Esophagus muscularis mucosa (tissue), 4 donors: ENCODE results near the gene TKT. TPM values are rescaled to one million over a fixed set of nuclear protein-coding genes. Genes with fewer than 3 reads are reported as not detected.
A peak's percentile ranks its signal among the peaks of the same experiment; 100 is the strongest.

Experiments
- DNase-seq: peaks from one replicate; pipeline ENCODE4 v3.0.0-alpha.2; 2017; ENCODE audit errors: extremely low spot score
- H3K27ac ChIP-seq, 4 donors: fragments of 200-600 bp; sonication (generic); replicated peaks in 1 of 4; 1 replicate in 3 of 4; 2 replicates in 1 of 4; pipeline ENCODE4 v1.5.1; 2016 to 2019; ENCODE audit warnings: mild to moderate bottlenecking in 1 of 4
- H3K27me3 ChIP-seq, 4 donors: fragments of 200-600 bp; sonication (generic); one replicate each; pipeline versions ENCODE4 v1.5.1 to v1.6.0; 2016 to 2019
- H3K36me3 ChIP-seq, 4 donors: fragments of 200-600 bp; sonication (generic); one replicate each; pipeline ENCODE4 v1.5.1; 2016 to 2019
- H3K4me1 ChIP-seq, 4 donors: fragments of 200-600 bp; sonication (generic); one replicate each; pipeline ENCODE4 v1.5.1; 2016 to 2019
- H3K4me3 ChIP-seq, 4 donors: fragments of 200-600 bp; sonication (generic); 1 replicate in 2 of 4; 2 replicates in 2 of 4; pipeline ENCODE4 v1.5.1; 2016 to 2019; ENCODE audit warnings: mild to moderate bottlenecking in 4 of 4, moderate library complexity in 1 of 4
- H3K9me3 ChIP-seq, 4 donors: fragments of 200-600 bp; sonication (generic); 1 replicate in 3 of 4; 2 replicates in 1 of 4; pipeline ENCODE4 v1.5.1; 2016 to 2019
- CTCF ChIP-seq, 3 experiments: fragments of 200-600 bp in 2 of 3; fragments of 450-650 bp in 1 of 3; sonication (generic) in 2 of 3; IDR thresholded peaks; one replicate each; pipeline ENCODE4 v1.5.1; 2017 to 2019; ENCODE audit warnings: antibody characterized with exemption in 3 of 3, mild to moderate bottlenecking in 2 of 3, moderate library complexity in 1 of 3
- EP300 ChIP-seq: sonication (generic); formaldehyde crosslinking; IDR thresholded peaks from one replicate; pipeline ENCODE4 v1.6.1; 2017; ENCODE audit warnings: antibody characterized with exemption
- POLR2A ChIP-seq: fragments of 450-650 bp; IDR thresholded peaks from one replicate; pipeline ENCODE4 v1.6.1; 2017; ENCODE audit warnings: antibody characterized with exemption, moderate library complexity, mild to moderate bottlenecking, low read depth
- POLR2AphosphoS5 ChIP-seq, 2 donors: sonication (generic); formaldehyde crosslinking; IDR thresholded peaks; one replicate each; pipeline ENCODE4 v1.6.1; 2017; ENCODE audit warnings: antibody characterized with exemption in 2 of 2
- WGBS: methylation state at CpG from one replicate; pipeline ENCODE4 v1.1.5; 2018; 5-methylcytosine and 5-hydroxymethylcytosine counted together
- intact Hi-C: fragments of 100-400 bp; cut with DNase I; formaldehyde crosslinking; loops from one replicate; pipeline ENCODE4 v1.15.1; 2023
- total RNA-seq, 4 donors: library from RNA; depleted of rRNA; stranded (reverse); fragments of >200 nt; gene quantifications; one replicate each; pipeline versions ENCODE4 v1.1.0 to v1.2.1, GENCODE V29; 2016

TKT gene
- total RNA-seq, 4 donors from 2014 or later = 295 to 524 (median 378) TPM

DNA sequence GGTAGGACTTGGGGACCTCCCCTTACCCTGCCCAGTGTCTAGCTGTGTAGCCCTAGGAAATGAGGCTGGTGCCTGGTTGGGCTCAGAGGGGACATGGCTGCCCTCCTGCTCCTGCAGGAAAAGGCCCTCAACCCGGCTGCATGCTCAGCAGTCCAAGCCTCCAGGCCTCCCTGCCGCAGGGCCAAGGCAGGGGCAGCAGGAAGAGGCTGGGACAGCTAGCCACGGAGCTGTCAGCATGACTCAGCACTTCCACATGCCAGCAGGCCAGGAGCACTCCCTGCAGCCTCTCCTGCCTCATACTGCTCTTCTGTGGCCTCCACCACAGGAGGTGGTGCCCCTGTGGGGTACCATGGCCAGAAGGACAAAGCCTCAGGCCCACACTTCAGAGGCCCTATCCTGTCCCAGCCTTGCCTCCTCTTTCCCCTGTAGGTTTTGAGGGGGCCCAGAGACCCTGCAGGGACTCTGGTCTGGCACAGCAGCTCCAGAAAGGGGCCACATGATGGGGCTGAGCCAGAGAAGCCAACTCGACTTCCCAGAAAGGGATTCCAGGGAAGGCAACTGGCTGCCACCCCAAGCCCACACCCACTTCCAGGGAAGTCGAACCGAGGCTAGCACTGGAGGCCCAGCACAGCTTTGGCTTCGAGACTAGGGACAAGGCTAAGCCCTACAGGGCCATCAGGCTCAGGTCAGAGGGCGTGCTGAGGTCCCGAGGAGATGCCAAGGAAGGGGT lies 19.5 kb downstream of the TKT start:
- Histone ChIP-seq H3K36me3 (peaks cover 72 to 100% (median 94%) of the 10 kb centered on the region in 4 donors), H3K4me3 (no peak overlapping the region), H3K27me3 (no peaks in the 10 kb centered on the region), H3K4me1 (peaks cover 36 to 65% (median 52%) of the 10 kb centered on the region in 4 donors), H3K27ac (peak overlapping the region; percentile 67 to 81 (median 72)), H3K9me3 (no peaks in the 10 kb centered on the region)
- intact Hi-C loops = no loop called here
- no peak for DNase-seq
- TF ChIP-seq CTCF (IDR thresholded peaks at IDR 0.05) = peak in 1 of 3 experiments; percentile 6
- peak; percentile 60 to 74 for TF ChIP-seq POLR2AphosphoS5 (IDR thresholded peaks at IDR 0.05)
- no peak for TF ChIP-seq EP300
- no peak for TF ChIP-seq POLR2A
- 66% methylated on average over 7 of the region's 9 CpGs for WGBS

DNA sequence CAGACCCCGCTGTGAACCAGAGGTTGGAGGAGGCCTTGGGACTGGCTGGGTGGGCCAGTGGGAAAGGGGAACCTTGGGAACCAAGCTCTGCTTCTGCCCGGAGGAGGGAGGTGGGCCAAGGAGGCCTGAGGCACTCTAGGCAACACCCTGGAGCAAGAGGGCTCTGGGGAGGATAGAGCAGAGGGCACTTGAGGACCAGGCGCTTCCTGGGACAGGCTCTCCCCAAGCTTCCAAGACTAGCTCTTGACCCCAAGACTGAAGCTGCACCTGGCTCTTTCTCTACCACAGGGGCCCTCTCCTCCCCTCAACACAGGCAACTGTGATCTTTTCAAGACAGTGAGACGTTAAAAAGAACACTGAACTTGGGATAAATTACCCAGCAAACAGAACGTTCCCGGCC lies 20.3 kb downstream of the TKT start:
- Histone ChIP-seq H3K36me3 (peaks cover 71 to 100% (median 94%) of the 10 kb centered on the region in 4 donors), H3K9me3 (no peaks in the 10 kb centered on the region), H3K27me3 (no peaks in the 10 kb centered on the region), H3K4me3 (no peak overlapping the region), H3K4me1 (peaks cover 34 to 58% (median 50%) of the 10 kb centered on the region in 4 donors), H3K27ac (peak overlapping the region; percentile 67 to 81 (median 72))
- DNase-seq = no peak
- WGBS = 75% methylated on average over 6 of the region's 6 CpGs
- TF ChIP-seq POLR2AphosphoS5 (IDR thresholded peaks at IDR 0.05) (no peak), EP300 (no peak)
- intact Hi-C loops = no loop called here

DNA sequence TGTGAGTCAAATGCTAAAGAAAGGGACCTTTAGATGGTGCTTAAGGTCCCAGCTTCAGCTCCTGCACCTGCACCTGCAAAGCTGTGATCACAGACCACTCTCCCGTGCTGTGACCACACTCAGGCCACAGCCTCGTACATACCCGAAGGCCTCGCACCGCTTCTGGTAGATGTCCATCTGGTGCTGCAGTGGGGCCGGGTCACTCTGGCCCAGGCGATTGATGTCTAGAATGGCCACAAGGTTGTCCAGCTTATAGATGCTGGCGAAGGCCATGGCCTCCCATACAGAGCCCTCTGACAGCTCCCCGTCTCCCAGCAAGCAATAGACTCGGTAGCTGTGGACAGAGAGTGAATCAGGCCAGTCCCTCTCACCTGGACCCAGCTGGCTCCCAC lies 21.0 kb downstream of the TKT start:
- peaks cover 71 to 100% (median 94%) of the 10 kb centered on the region in 4 donors for H3K36me3 ChIP-seq
- TF ChIP-seq POLR2AphosphoS5 (IDR thresholded peaks at IDR 0.05) (no peak), POLR2A (no peak), EP300 (no peak), CTCF (IDR thresholded peaks at IDR 0.05) (no peak)

DNA sequence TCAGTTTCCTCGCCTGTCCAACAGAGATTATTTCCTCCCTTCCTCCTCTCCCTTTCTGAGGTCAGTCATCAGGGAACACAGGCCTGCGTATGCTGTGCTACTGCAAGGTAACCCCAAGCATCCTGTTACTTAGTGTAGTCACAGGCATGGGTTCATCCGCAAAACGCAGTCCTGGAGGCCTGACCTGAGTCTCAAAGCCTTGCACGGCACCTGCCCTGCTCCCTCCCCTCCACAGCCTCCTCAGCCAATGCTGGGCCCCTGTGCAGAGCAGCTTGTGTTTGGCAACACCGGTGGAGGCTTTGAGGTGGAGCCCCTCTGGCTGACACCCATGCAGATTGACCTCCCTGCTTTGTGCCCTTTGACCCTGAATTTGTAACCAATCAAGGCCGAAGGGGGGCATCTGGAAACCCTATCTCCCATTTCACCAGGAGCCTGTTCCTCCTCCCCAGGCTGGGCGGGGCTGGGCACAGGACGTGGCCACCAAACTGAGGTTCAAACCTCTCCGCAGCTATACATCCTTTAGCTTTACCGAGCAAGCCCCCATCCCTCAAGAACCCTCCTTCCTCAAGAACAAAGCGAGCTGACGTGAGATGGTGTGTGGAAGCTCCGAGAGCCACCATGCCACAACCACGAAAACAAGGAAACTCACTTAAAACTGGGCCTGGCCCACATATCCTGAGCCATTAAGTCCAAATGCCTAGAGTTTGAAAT lies 21.5 kb downstream of the TKT start:
- Histone ChIP-seq H3K27me3 (no peaks in the 10 kb centered on the region), H3K36me3 (peaks cover 71 to 100% (median 94%) of the 10 kb centered on the region in 4 donors), H3K9me3 (no peaks in the 10 kb centered on the region), H3K4me1 (peaks cover 29 to 45% (median 40%) of the 10 kb centered on the region in 4 donors), H3K4me3 (no peak overlapping the region), H3K27ac (peak overlapping the region; percentile 27 to 73 (median 62))
- 80% methylated on average over 12 of the region's 15 CpGs for WGBS
- TF ChIP-seq EP300 (no peak), POLR2AphosphoS5 (IDR thresholded peaks at IDR 0.05) (no peak), CTCF (IDR thresholded peaks at IDR 0.05) (no peak), POLR2A (no peak)
- intact Hi-C loops = no loop called here
- DNase-seq = no peak

More for the DNA sequence above, 21.0 kb downstream of the TKT start:
- intact Hi-C loops = no loop called here
- Histone ChIP-seq H3K9me3 (no peaks in the 10 kb centered on the region), H3K4me1 (peaks cover 29 to 51% (median 45%) of the 10 kb centered on the region in 4 donors), H3K4me3 (no peak overlapping the region), H3K27ac (peak overlapping the region; percentile 12 to 73 (median 48)), H3K27me3 (no peaks in the 10 kb centered on the region)
- 90% methylated on average over 10 of the region's 10 CpGs for WGBS
- DNase-seq = no peak
